ENCODE measurements around the gene S1PR4. TPM values are rescaled to one million over a fixed set of nuclear protein-coding genes. Genes with fewer than 3 reads are reported as not detected.

S1PR4 gene
- total RNA-seq, 1 donor from 2014 or later, result not detected

DNA sequence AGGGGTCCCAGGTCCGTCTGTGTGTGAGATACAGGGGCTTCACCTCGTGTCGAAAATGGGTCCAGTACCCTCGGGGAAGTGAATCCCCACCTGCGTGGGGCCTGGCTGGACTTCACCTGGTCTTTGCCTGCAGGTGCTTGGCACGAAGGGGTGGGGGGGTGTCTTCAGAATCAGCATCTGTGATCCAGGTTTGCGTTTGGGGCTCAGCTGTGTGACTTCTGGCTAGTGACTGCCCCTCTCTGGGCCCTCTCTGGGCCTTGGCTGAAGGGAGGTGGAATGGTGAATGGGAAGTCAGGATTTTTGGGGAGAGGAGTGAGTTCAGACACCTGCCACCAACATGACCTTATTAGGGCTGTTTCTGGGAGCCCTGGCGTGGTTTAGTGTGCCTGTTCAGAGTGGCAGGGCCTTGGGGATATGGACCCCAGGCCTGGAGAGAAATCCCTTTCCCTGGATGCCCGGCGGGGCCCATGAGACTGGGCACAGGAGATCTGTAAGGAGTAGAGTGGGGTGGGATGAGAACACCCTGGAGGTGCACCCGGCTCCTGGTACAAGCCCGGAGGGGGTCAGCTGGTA is 48.6 kb downstream of the S1PR4 start:
- TF ChIP-seq, protein P1, sequence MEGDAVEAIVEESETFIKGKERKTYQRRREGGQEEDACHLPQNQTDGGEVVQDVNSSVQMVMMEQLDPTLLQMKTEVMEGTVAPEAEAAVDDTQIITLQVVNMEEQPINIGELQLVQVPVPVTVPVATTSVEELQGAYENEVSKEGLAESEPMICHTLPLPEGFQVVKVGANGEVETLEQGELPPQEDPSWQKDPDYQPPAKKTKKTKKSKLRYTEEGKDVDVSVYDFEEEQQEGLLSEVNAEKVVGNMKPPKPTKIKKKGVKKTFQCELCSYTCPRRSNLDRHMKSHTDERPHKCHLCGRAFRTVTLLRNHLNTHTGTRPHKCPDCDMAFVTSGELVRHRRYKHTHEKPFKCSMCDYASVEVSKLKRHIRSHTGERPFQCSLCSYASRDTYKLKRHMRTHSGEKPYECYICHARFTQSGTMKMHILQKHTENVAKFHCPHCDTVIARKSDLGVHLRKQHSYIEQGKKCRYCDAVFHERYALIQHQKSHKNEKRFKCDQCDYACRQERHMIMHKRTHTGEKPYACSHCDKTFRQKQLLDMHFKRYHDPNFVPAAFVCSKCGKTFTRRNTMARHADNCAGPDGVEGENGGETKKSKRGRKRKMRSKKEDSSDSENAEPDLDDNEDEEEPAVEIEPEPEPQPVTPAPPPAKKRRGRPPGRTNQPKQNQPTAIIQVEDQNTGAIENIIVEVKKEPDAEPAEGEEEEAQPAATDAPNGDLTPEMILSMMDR (conservative IDR thresholded peaks at IDR 0.05), result no peak

DNA sequence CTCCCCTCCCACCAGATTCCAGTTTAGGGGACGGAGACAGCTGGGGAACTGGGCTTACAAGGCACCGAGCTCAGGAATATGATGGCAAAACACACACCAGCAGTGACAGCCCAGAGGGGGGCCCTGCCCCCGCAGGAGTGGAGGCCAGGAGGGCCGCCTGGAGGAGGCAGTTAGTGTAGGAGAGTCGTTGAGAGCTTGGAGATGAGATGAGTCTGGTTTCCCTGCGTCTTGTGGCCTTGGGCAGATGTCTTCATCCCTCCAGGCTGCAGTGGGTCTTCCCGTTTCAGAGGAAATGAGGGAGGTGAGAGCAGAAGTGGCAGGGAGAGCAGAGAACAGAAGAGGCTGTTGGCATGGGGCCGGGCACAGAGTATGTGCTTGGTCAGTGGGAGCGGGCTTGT is 50.8 kb downstream of the S1PR4 start:
- no peak for DNase-seq (ENCODE audit: low read depth, low spot score)
- Mint-ChIP-seq H3K4me3 (no peak overlapping the region), H3K36me3 (ENCODE audit: low read depth) (no peaks in the 10 kb centered on the region), H3K27ac (ENCODE audit: unreplicated experiment) (no peak overlapping the region), H3K4me1 (no peaks in the 10 kb centered on the region), H3K9me3 (no peaks in the 10 kb centered on the region), H3K27me3 (ENCODE audit: low read depth) (peaks cover 44% of the 10 kb centered on the region)
- TF ChIP-seq, protein P1 (conservative IDR thresholded peaks at IDR 0.05), result no peak

More for the DNA sequence above, 48.6 kb downstream of the S1PR4 start:
- no peak overlapping the region for H3K27ac Mint-ChIP-seq (ENCODE audit: unreplicated experiment)
- no peaks in the 10 kb centered on the region for H3K4me1 Mint-ChIP-seq
- no peak overlapping the region for H3K4me3 Mint-ChIP-seq
- DNase-seq (ENCODE audit: low read depth, low spot score), result no peak
- H3K9me3 Mint-ChIP-seq, result no peaks in the 10 kb centered on the region
- peaks cover 42% of the 10 kb centered on the region for H3K27me3 Mint-ChIP-seq (ENCODE audit: low read depth)
- no peaks in the 10 kb centered on the region for H3K36me3 Mint-ChIP-seq (ENCODE audit: low read depth)

Other genes starting within 250 kb of the S1PR4 start
- gene ZNF77, start 233.8 kb upstream of the S1PR4 start, total RNA-seq, result 7.8 and 7.9 TPM in 2 replicates
- 0.44 TPM in 1 of 2 replicates, not detected in the other for gene TLE6, start 201.2 kb upstream of the S1PR4 start, total RNA-seq
- gene TLE2, start 149.5 kb upstream of the S1PR4 start, total RNA-seq, result 0.73 and 1.4 TPM in 2 replicates
- 244 and 247 TPM in 2 replicates for gene TLE5, start 116.3 kb upstream of the S1PR4 start, total RNA-seq
- gene GNA11, start 84.4 kb upstream of the S1PR4 start, total RNA-seq, result 40.6 and 42.5 TPM in 2 replicates
- gene GNA15, start 42.7 kb upstream of the S1PR4 start, total RNA-seq, result not detected in 2 replicates
- gene NCLN, start 7.2 kb downstream of the S1PR4 start, total RNA-seq, result 76.5 and 84.1 TPM in 2 replicates
- 2.3 and 3.0 TPM in 2 replicates for gene CELF5, start 45.9 kb downstream of the S1PR4 start, total RNA-seq
- 4.1 and 6.0 TPM in 2 replicates for gene NFIC, start 187.8 kb downstream of the S1PR4 start, total RNA-seq

Data from neural crest cell (in vitro differentiated cells).